GM10248 (cell line): ENCODE data around the gene NKX1-1.

ENCODE experiments used
- CTCF ChIA-PET: fragments of 300-600 bp; sonication (Branson Sonifier 250); formaldehyde crosslinking; extraction: SDS; loops from one replicate; lab custom pipeline; 2021; ENCODE audit warnings: antibody characterized with exemption; lab: Yijun Ruan, JAX
- POLR2A ChIA-PET: fragments of 350-650 bp; sonication (Branson Sonifier 250); formaldehyde crosslinking; extraction: SDS; loops from one replicate; lab custom pipeline; 2020; ENCODE audit warnings: antibody characterized with exemption; lab: Yijun Ruan, JAX
- DNase-seq: peaks from one replicate; pipeline ENCODE4 v3.0.0; 2012; ENCODE audit errors: extremely low spot score
- CTCF ChIP-seq: IDR thresholded peaks from 2 replicates; pipeline ENCODE4 v1.5.1; 2012; ENCODE audit warnings: mild to moderate bottlenecking, low read depth; ENCODE audit errors: extremely low read depth, missing control alignments, control extremely low read depth

NKX1-1 gene

DNA sequence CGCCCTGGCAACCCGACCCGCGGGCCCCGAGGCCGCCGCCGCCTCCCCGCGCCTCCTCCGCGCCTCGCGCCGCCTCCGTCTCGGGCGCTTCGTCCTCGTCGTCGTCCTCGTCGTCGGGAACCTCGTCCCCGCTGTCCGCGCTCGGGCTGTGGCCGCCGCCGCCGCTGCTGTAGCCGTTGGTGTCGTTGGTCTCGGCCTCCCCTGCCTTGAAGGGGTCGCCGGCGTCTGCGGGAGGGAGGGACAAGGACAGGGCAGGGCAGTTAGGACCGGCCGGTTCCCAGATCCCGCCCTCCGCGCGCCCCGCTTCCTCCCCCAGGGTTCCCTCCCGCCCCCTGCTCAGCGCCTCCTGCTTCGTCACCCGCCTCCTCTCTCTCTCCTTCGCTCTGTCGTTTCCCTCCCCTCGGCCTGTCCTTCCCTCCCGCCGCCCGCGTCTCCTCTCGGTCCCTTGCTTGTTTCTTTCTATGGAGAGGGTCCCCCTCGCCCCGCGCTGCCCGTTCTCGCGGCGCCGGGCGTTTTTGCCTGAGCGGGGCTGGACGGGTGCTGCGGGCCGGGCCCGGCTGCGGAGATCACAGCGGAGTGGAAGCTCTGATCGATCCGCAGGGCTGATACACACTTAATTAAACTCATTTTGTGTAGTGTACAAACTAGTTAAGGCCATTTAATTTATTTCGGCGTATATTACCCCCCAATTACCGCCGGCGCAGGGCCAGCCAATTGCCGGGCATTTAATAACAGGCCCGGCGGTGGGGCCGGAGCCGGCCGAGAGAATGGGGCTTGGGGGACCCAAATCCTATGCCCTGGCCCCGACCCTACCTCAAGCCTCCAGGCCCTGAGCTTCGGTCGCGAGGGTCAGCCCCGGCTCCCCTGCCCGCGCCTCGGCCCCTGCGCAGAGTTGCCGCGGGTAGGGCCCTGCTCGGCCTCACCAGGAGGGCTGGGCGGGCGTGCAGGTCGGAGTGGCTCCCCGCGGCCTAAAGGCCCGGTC, 2.4 kb downstream of the NKX1-1 start:
- CTCF ChIA-PET = no interaction called here

DNA sequence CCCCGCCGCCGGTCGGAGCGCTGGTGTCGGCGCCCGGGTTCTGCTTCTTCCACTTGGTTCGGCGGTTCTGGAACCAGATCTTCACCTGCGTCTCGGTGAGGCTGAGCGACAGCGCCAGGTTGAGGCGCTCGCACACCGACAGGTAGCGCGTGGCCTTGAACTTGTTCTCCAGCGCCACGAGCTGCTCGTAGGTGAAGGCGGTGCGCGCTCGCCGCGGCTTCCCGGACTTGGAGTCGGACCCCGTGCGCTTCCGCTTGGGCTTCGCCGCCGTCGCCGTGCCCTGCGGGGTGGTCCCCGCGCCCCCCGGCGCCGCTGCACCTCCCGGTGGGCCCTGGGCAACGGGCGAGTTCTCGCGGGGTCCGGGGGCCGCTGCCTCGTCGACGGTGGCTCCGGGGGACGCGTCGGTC, 3.1 kb downstream of the NKX1-1 start:
- ChIA-PET POLR2A (no interaction called here), CTCF (no interaction called here)
- no peak for DNase-seq
- TF ChIP-seq CTCF = no peak

More for the DNA sequence above, 2.4 kb downstream of the NKX1-1 start:
- POLR2A ChIA-PET = no interaction called here
- no peak for TF ChIP-seq CTCF
- no peak for DNase-seq

- no peak for DNase-seq
- no peak for TF ChIP-seq CTCF
- CTCF ChIA-PET = no interaction called here
- POLR2A ChIA-PET = no interaction called here
Observed at GRCh38 chr4:1402516-1403091, 3.6 kb downstream of the NKX1-1 start.

DNA sequence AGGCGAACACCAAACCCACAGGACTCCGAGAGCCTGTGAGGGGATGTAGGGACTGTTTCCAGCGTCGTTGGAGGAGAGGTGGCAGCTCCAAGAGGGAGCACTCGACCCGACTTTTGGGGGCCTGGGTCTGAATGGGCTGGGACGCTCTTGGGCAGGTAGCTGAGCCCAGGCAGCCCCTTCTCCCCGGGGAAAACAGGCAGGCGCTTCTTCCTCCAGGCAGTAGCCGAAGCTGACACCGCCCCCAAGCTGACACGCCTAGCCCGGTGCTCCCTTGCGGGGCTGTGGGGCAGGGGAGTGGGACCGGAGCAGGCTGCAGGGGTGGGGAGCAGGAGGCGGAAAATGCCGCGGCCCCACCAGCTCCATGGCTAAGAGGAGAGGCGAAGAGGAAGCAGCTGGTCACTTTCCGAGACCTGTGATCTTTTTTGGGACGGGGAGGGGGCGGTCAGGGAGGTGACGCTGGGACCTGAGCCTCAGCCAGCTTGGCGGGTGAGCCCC, 4.2 kb downstream of the NKX1-1 start:
- TF ChIP-seq CTCF = no peak
- CTCF ChIA-PET = interaction anchor here (1.7 kb wide), 1 partner anchor 46 kb away, joined by 3 read pairs; no protein-coding TSS in a partner anchor
- no peak for DNase-seq
- POLR2A ChIA-PET = no interaction called here

- CTCF ChIA-PET = interaction anchor here (1.7 kb wide), 1 partner anchor 46 kb away, joined by 3 read pairs; no protein-coding TSS in a partner anchor
- no peak for TF ChIP-seq CTCF
- POLR2A ChIA-PET = no interaction called here
- no peak for DNase-seq
Observed at GRCh38 chr4:1401409-1402020, 4.7 kb downstream of the NKX1-1 start.

- POLR2A ChIA-PET = no interaction called here
- CTCF ChIA-PET = interaction anchor here (1.7 kb wide), 1 partner anchor 45 kb away, joined by 3 read pairs; no protein-coding TSS in a partner anchor
- no peak for DNase-seq
- TF ChIP-seq CTCF = no peak
Observed at GRCh38 chr4:1400831-1401408, 5.3 kb downstream of the NKX1-1 start.
